Activated CD4-positive, alpha-beta T cell treated with anti-CD3 and anti-CD28 coated beads for 48 hours (primary cell): ENCODE results near the gene CELF4.
A peak's percentile ranks its signal among the peaks of the same experiment; 100 is the strongest.

ENCODE experiments used
- DNase-seq: peaks from one replicate; pipeline ENCODE4 v3.0.0-alpha.2; 2020

The CELF4 gene

GRCh38 chr18:37339701-37340215, 225.8 kb downstream of the CELF4 start:
- no peak for DNase-seq

GRCh38 chr18:37336568-37337285, 228.9 kb downstream of the CELF4 start:
- DNase-seq = no peak

GRCh38 chr18:37335409-37335736, 230.2 kb downstream of the CELF4 start:
- DNase-seq = no peak

- no peak for DNase-seq
Measured at GRCh38 chr18:37334631-37335408, 230.8 kb downstream of the CELF4 start.

GRCh38 chr18:37332628-37333420, 232.8 kb downstream of the CELF4 start:
- no peak for DNase-seq

GRCh38 chr18:37332219-37332618, 233.4 kb downstream of the CELF4 start:
- no peak for DNase-seq

GRCh38 chr18:37330173-37330572, 235.4 kb downstream of the CELF4 start:
- DNase-seq = no peak

GRCh38 chr18:37328946-37329719, 236.5 kb downstream of the CELF4 start:
- DNase-seq = no peak

- no peak for DNase-seq
Measured at GRCh38 chr18:37327063-37327577, 238.5 kb downstream of the CELF4 start.

GRCh38 chr18:37322492-37323035, 243.0 kb downstream of the CELF4 start:
- DNase-seq = peak; percentile 29

GRCh38 chr18:37321582-37322491, 243.8 kb downstream of the CELF4 start:
- DNase-seq = no peak

GRCh38 chr18:37320317-37320716, 245.3 kb downstream of the CELF4 start:
- DNase-seq = no peak

- DNase-seq = no peak
Measured at GRCh38 chr18:37318360-37319355, 246.9 kb downstream of the CELF4 start.

GRCh38 chr18:37317486-37317885, 248.1 kb downstream of the CELF4 start:
- no peak for DNase-seq

GRCh38 chr18:37316468-37316867, 249.1 kb downstream of the CELF4 start:
- DNase-seq = no peak

GRCh38 chr18:37315935-37316334, 249.7 kb downstream of the CELF4 start:
- DNase-seq = no peak

- no peak for DNase-seq
Measured at GRCh38 chr18:37314534-37314933, 251.1 kb downstream of the CELF4 start.

GRCh38 chr18:37313624-37314023, 252.0 kb downstream of the CELF4 start:
- DNase-seq = no peak

GRCh38 chr18:37309861-37310260, 255.7 kb downstream of the CELF4 start:
- DNase-seq = no peak

- no peak for DNase-seq
Measured at GRCh38 chr18:37309059-37309458, 256.5 kb downstream of the CELF4 start.
